HepG2 (cell line): ENCODE measurements around the gene ACSL1. TPM values are rescaled to one million over a fixed set of nuclear protein-coding genes. Genes with fewer than 3 reads are reported as not detected.

Experiments
- ATRX ChIP-seq: sonication (generic); formaldehyde crosslinking; IDR thresholded peaks from 2 replicates; pipeline ENCODE4 v1.4.0; 2020; ENCODE audit warnings: missing genetic modification reagents, borderline replicate concordance
- CC2D1A ChIP-seq: sonication (generic); formaldehyde crosslinking; IDR thresholded peaks from 2 replicates; pipeline ENCODE4 v1.8.1; 2023; ENCODE audit warnings: mild to moderate bottlenecking, missing genetic modification reagents
- FOXA3 ChIP-seq: IDR thresholded peaks from 2 replicates; pipeline ENCODE4 v1.6.1; 2016; ENCODE audit warnings: missing genetic modification reagents, missing compliant biosample characterization
- FOXJ3 ChIP-seq: sonication (generic); formaldehyde crosslinking; IDR thresholded peaks from 2 replicates; pipeline ENCODE4 v1.4.0; 2020; ENCODE audit warnings: missing genetic modification reagents, mild to moderate bottlenecking, borderline replicate concordance
- GABPA ChIP-seq, 2 experiments: IDR thresholded peaks; 2 replicates each; pipeline ENCODE4 v1.6.1; 2011 to 2016; ENCODE audit warnings: low read depth in 2 of 2, low read length in 1 of 2, missing biosample characterization in 1 of 2, missing genetic modification characterization in 1 of 2
- HNF4A ChIP-seq: sonication (generic); formaldehyde crosslinking; IDR thresholded peaks from 2 replicates; pipeline ENCODE4 v1.4.0; 2020; ENCODE audit warnings: missing genetic modification reagents
- HOXA9 ChIP-seq: sonication (generic); formaldehyde crosslinking; IDR thresholded peaks from 2 replicates; pipeline ENCODE4 v1.8.1; 2022; ENCODE audit warnings: missing genetic modification reagents, mild to moderate bottlenecking, moderate library complexity, borderline replicate concordance
- MYPOP ChIP-seq: sonication (generic); formaldehyde crosslinking; IDR thresholded peaks from 2 replicates; pipeline ENCODE4 v1.8.1; 2023; ENCODE audit warnings: mild to moderate bottlenecking, moderate library complexity, missing genetic modification reagents
- NFIC ChIP-seq: IDR thresholded peaks from 2 replicates; pipeline ENCODE4 v1.6.1; 2012; ENCODE audit warnings: mild to moderate bottlenecking, low read length, inconsistent platforms
- NR2F1 ChIP-seq, 2 experiments: fragments of 450-650 bp in 1 of 2; formaldehyde crosslinking in 1 of 2; IDR thresholded peaks; 2 replicates each; pipeline versions ENCODE4 v1.5.0 to v1.6.1; 2016 to 2020; ENCODE audit warnings: mild to moderate bottlenecking in 1 of 2, missing compliant biosample characterization in 1 of 2, missing genetic modification reagents in 1 of 2, moderate library complexity in 1 of 2
- NR2F2 ChIP-seq: IDR thresholded peaks from 2 replicates; pipeline ENCODE4 v1.6.1; 2012; ENCODE audit warnings: low read depth, inconsistent platforms, borderline replicate concordance
- PLSCR1 ChIP-seq: sonication (generic); formaldehyde crosslinking; IDR thresholded peaks from 2 replicates; pipeline ENCODE4 v1.5.0; 2020; ENCODE audit warnings: missing genetic modification reagents, mild to moderate bottlenecking, borderline replicate concordance
- POLR2AphosphoS2 ChIP-seq: IDR thresholded peaks from 2 replicates; pipeline ENCODE4 v1.6.1; 2011; ENCODE audit warnings: low read depth, low read length, improper control_type of control experiment
- RARA ChIP-seq: IDR thresholded peaks from 2 replicates; pipeline ENCODE4 v1.6.1; 2016; ENCODE audit warnings: missing genetic modification reagents, missing compliant biosample characterization
- RXRA ChIP-seq: sonication (generic); formaldehyde crosslinking; IDR thresholded peaks from 2 replicates; pipeline ENCODE4 v1.5.1; 2020; ENCODE audit warnings: missing genetic modification reagents
- SNAPC2 ChIP-seq: sonication (generic); formaldehyde crosslinking; IDR thresholded peaks from 2 replicates; pipeline ENCODE4 v1.8.1; 2022; ENCODE audit warnings: mild to moderate bottlenecking, missing genetic modification reagents
- TAF1 ChIP-seq: sonication (generic); formaldehyde crosslinking; IDR thresholded peaks from 2 replicates; pipeline ENCODE4 v1.4.0; 2020; ENCODE audit warnings: missing genetic modification reagents
- TBX3 ChIP-seq: fragments of 450-650 bp; IDR thresholded peaks from 2 replicates; pipeline ENCODE4 v1.6.1; 2017; ENCODE audit warnings: antibody characterized with exemption, mild to moderate bottlenecking, inconsistent platforms, borderline replicate concordance
- THAP11 ChIP-seq: IDR thresholded peaks from 2 replicates; pipeline ENCODE4 v1.6.1; 2016; ENCODE audit warnings: missing biosample characterization, missing genetic modification reagents
- XRCC5 ChIP-seq: fragments of 200-400 bp; formaldehyde crosslinking; optimal IDR thresholded peaks from 2 replicates; pipeline ENCODE3; 2017; ENCODE audit warnings: mild to moderate bottlenecking, low read length
- ZBTB4 ChIP-seq: sonication (generic); formaldehyde crosslinking; IDR thresholded peaks from 2 replicates; pipeline ENCODE4 v1.4.0; 2020; ENCODE audit warnings: missing genetic modification reagents, mild to moderate bottlenecking, borderline replicate concordance
- ZNF7 ChIP-seq: IDR thresholded peaks from 2 replicates; pipeline ENCODE4 v1.6.1; 2016; ENCODE audit warnings: missing biosample characterization, missing genetic modification reagents
- ZNF746 ChIP-seq: sonication (generic); formaldehyde crosslinking; IDR thresholded peaks from 2 replicates; pipeline ENCODE4 v1.8.0; 2022; ENCODE audit warnings: mild to moderate bottlenecking, missing genetic modification reagents
- ZNF772 ChIP-seq: sonication (generic); formaldehyde crosslinking; IDR thresholded peaks from 2 replicates; pipeline ENCODE4 v1.5.0; 2020; ENCODE audit warnings: mild to moderate bottlenecking, missing genetic modification reagents
- polyA plus RNA-seq, 8 experiments: library from polyadenylated mRNA; depleted of rRNA in 3 of 8; stranded (reverse) in 7 of 8; unstranded in 1 of 8; fragments of >200 nt; fragmentation: Illumina TruSeq in 4 of 8; extraction: Trizol in 4 of 8; gene quantifications; 2 replicates each; pipeline versions ENCODE4 v1.2.1 to v1.2.3, GENCODE V29; 2011 to 2016; ENCODE audit warnings: low read depth in 4 of 8, missing spikeins in 1 of 8, mixed read lengths in 1 of 8; ENCODE audit not compliant: insufficient read depth in 1 of 8
- total RNA-seq, 5 experiments: library from RNA; depleted of rRNA; stranded (reverse); fragments of >200 nt; fragmentation: Illumina TruSeq; extraction: Trizol; gene quantifications; 2 replicates each; pipeline ENCODE4 v1.2.3, GENCODE V29; 2016; ENCODE audit warnings: low read depth in 1 of 5

Gene ACSL1
- total and polyA plus RNA-seq, 2 of the 13 experiments (the other 11 are each of a cell fraction or from before 2014, with no cell fraction given) = 10.0 to 29.8 TPM

GRCh38 chr4:184807797-184808712 lies 17.7 kb downstream of the ACSL1 start (continued):
- TF ChIP-seq ZBTB4 (CRISPR knock-in tag) (no peak), NR2F1 (CRISPR knock-in tag; IDR thresholded peaks at IDR 0.05) (peak; percentile 61 to 85; a peak in 3 of 4 replicates), FOXJ3 (peak; percentile 56; the same call in 1 of the 2 replicates), RXRA (CRISPR knock-in tag) (peak; percentile 20; the same call in 1 of the 2 replicates), XRCC5 (peak; percentile 19), CC2D1A (CRISPR knock-in tag) (no peak), TAF1 (CRISPR knock-in tag) (no peak), RARA (peak; percentile 82), NR2F2 (peak; percentile 79), PLSCR1 (no peak), MYPOP (CRISPR knock-in tag) (no peak), ZNF746 (CRISPR knock-in tag) (no peak), HOXA9 (CRISPR knock-in tag) (no peak), ATRX (no peak), NFIC (peak; percentile 39; the same call in 1 of the 2 replicates), GABPA (IDR thresholded peaks at IDR 0.05; ENCODE audit: low read depth, low read length) (no peak), GABPA (CRISPR knock-in tag; IDR thresholded peaks at IDR 0.05; ENCODE audit: low read depth) (no peak), SNAPC2 (CRISPR knock-in tag) (no peak), ZNF772 (no peak), HNF4A (peak; percentile 53), THAP11 (CRISPR knock-in tag) (peak; percentile 32; the same call in 1 of the 2 replicates), POLR2AphosphoS2 (no peak), FOXA3 (peak; percentile 81), TBX3 (0 out of 2 replicates have a peak, but pooled peaks have one; percentile 17), ZNF7 (peak; percentile 100)
